Breast epithelium (tissue), 4 donors: Measurements from ENCODE around the gene PITRM1. TPM values are rescaled to one million over a fixed set of nuclear protein-coding genes. Genes with fewer than 3 reads are reported as not detected.

Source experiments
- DNase-seq, 2 donors: peaks; one replicate each; pipeline ENCODE4 v3.0.0-alpha.2; 2019; ENCODE audit warnings: low spot score in 2 of 2
- H3K27ac ChIP-seq, 2 donors: fragments of 200-600 bp; sonication (generic) in 1 of 2; one replicate each; pipeline ENCODE4 v1.5.1; 2016 to 2019; ENCODE audit warnings: mild to moderate bottlenecking in 1 of 2
- H3K27me3 ChIP-seq, 2 donors: fragments of 200-600 bp; sonication (generic) in 1 of 2; one replicate each; pipeline versions ENCODE4 v1.5.1 to v1.6.0; 2017 to 2019; ENCODE audit warnings: control low read depth in 1 of 2, mild to moderate bottlenecking in 1 of 2
- H3K36me3 ChIP-seq: fragments of 200-600 bp; one replicate; pipeline ENCODE4 v1.5.1; 2019
- H3K4me1 ChIP-seq, 2 donors: fragments of 200-600 bp; sonication (generic); one replicate each; pipeline ENCODE4 v1.5.1; 2016 to 2019; ENCODE audit warnings: control low read depth in 1 of 2
- H3K4me3 ChIP-seq, 3 donors: fragments of 200-600 bp; sonication (generic); 1 replicate in 2 of 3; 2 replicates in 1 of 3; pipeline ENCODE4 v1.5.1; 2016 to 2019; ENCODE audit warnings: mild to moderate bottlenecking in 3 of 3, moderate library complexity in 2 of 3
- H3K9me3 ChIP-seq, 2 donors: fragments of 200-600 bp; sonication (generic) in 1 of 2; one replicate each; pipeline ENCODE4 v1.5.1; 2016 to 2019; ENCODE audit warnings: control low read depth in 1 of 2
- POLR2A ChIP-seq: fragments of 450-650 bp; IDR thresholded peaks from one replicate; pipeline ENCODE4 v1.6.1; 2016; ENCODE audit warnings: antibody characterized with exemption, mild to moderate bottlenecking, moderate library complexity
- POLR2AphosphoS5 ChIP-seq, 3 donors: sonication (generic); formaldehyde crosslinking; IDR thresholded peaks; one replicate each; pipeline ENCODE4 v1.6.1; 2017; ENCODE audit warnings: antibody characterized with exemption in 3 of 3
- intact Hi-C: fragments of 100-400 bp; cut with DNase I; formaldehyde crosslinking; loops from one replicate; pipeline ENCODE4 v1.15.1; 2023; ENCODE audit warnings: low total_unique reads
- total RNA-seq, 3 donors: library from RNA; depleted of rRNA; stranded (reverse); fragments of >200 nt; gene quantifications; one replicate each; pipeline ENCODE4 v1.1.0, GENCODE V29; 2016
- TF ChIP-seq, protein P1 (sequence below), 3 donors: fragments of 450-650 bp; IDR thresholded peaks; one replicate each; pipeline ENCODE4 v1.5.1; 2016 to 2017; ENCODE audit warnings: antibody characterized with exemption in 3 of 3, mild to moderate bottlenecking in 3 of 3, moderate library complexity in 3 of 3

The PITRM1 gene
- total RNA-seq, 3 donors from 2014 or later: 64.9 to 76.0 (median 75.8) TPM

- H3K4me3 ChIP-seq: no peak overlapping the region
- H3K27ac ChIP-seq: no peak overlapping the region
- no peaks in the 10 kb centered on the region for H3K4me1 ChIP-seq
- H3K27me3 ChIP-seq: no peaks in the 10 kb centered on the region
- H3K36me3 ChIP-seq: no peaks in the 10 kb centered on the region
- intact Hi-C loops: no loop called here
- no peak for DNase-seq
- no peaks in the 10 kb centered on the region for H3K9me3 ChIP-seq
- no peak for TF ChIP-seq POLR2A
- TF ChIP-seq POLR2AphosphoS5 (IDR thresholded peaks at IDR 0.05): no peak
- TF ChIP-seq, protein P1, sequence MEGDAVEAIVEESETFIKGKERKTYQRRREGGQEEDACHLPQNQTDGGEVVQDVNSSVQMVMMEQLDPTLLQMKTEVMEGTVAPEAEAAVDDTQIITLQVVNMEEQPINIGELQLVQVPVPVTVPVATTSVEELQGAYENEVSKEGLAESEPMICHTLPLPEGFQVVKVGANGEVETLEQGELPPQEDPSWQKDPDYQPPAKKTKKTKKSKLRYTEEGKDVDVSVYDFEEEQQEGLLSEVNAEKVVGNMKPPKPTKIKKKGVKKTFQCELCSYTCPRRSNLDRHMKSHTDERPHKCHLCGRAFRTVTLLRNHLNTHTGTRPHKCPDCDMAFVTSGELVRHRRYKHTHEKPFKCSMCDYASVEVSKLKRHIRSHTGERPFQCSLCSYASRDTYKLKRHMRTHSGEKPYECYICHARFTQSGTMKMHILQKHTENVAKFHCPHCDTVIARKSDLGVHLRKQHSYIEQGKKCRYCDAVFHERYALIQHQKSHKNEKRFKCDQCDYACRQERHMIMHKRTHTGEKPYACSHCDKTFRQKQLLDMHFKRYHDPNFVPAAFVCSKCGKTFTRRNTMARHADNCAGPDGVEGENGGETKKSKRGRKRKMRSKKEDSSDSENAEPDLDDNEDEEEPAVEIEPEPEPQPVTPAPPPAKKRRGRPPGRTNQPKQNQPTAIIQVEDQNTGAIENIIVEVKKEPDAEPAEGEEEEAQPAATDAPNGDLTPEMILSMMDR (IDR thresholded peaks at IDR 0.05): no peak
Observed at GRCh38 chr10:3217853-3218252, 45.3 kb upstream of the PITRM1 start.

DNA sequence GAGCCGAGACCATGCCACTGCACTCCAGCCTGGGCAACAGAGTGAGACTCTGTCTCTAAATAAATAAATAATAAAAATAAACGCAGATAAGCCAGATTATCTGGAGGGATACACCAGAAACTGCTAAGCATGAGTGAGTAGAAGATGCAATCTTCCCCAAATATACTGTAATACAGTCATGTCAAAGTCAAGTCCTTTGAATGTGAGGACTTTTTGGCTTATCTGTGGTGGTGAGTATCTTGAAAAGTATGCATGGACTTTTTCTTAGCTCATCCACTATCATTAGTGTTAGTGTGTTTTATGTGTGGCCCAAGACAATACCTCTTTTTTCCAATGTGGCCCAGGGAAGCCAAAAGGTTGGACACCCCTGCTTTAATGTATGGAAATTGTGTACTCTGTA is 44.7 kb upstream of the PITRM1 start:
- intact Hi-C loops: no loop called here

GRCh38 chr10:3215153-3215775 is 42.7 kb upstream of the PITRM1 start:
- intact Hi-C loops: no loop called here
- Histone ChIP-seq H3K4me3 (no peak overlapping the region), H3K27ac (no peak overlapping the region), H3K4me1 (no peaks in the 10 kb centered on the region), H3K27me3 (no peaks in the 10 kb centered on the region), H3K36me3 (no peaks in the 10 kb centered on the region), H3K9me3 (no peaks in the 10 kb centered on the region)
- DNase-seq: no peak
- TF ChIP-seq POLR2A (no peak), POLR2AphosphoS5 (IDR thresholded peaks at IDR 0.05) (no peak)
- TF ChIP-seq, protein P1 (IDR thresholded peaks at IDR 0.05): no peak

More for the DNA sequence above, 44.7 kb upstream of the PITRM1 start:
- TF ChIP-seq, protein P1 (IDR thresholded peaks at IDR 0.05): no peak
- no peak for TF ChIP-seq POLR2A
- no peak for TF ChIP-seq POLR2AphosphoS5 (IDR thresholded peaks at IDR 0.05)
- Histone ChIP-seq H3K27ac (no peak overlapping the region), H3K36me3 (no peaks in the 10 kb centered on the region), H3K4me3 (no peak overlapping the region), H3K27me3 (no peaks in the 10 kb centered on the region), H3K4me1 (no peaks in the 10 kb centered on the region), H3K9me3 (no peaks in the 10 kb centered on the region)
- DNase-seq: no peak

DNA sequence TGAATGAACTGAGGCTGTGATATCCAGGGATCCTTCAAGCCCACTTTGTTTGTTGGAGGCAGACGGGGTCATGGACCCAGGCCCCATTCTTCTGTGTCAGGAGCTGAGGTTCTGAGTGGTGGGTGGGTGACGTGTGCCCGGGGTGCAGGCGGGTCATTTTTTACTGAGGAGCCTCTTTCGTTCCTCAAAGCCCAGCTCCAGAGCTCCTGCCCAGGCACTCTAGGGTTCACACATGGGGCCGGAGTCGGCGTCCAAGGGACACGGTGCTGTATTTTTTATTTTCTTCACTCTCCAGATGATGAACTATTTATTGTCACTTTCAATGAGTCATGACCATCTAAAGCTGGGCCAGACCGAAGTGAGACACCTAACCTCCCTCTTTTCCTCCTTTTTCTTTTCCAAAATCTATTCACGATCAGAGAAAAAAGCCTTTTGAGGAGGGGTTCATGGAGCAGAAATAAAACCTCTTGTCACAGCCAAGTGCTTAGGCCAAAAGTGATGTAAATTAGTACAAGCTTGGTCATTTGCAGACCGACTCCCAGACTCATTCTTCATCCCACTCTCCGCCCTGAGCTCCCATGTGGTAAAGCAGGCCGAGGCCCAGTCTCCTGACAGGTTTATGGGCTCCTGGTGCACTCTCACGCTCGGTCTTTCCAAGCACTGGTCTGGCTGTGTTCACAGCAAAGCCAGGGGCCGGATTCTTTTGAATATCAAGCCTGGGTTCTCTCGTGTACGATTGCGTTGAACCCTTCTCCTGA is 41.4 kb upstream of the PITRM1 start:
- intact Hi-C loops: loop anchor here (5.0 kb wide), 1 partner anchor 48 kb away; no protein-coding TSS in a partner anchor
- Histone ChIP-seq H3K4me1 (no peaks in the 10 kb centered on the region), H3K27ac (no peak overlapping the region)

More for the DNA sequence above, 41.4 kb upstream of the PITRM1 start:
- no peaks in the 10 kb centered on the region for H3K9me3 ChIP-seq
- H3K36me3 ChIP-seq: no peaks in the 10 kb centered on the region
- no peak for DNase-seq
- no peak for TF ChIP-seq POLR2AphosphoS5 (IDR thresholded peaks at IDR 0.05)
- TF ChIP-seq POLR2A: no peak
- TF ChIP-seq, protein P1 (IDR thresholded peaks at IDR 0.05): no peak
- H3K4me3 ChIP-seq: no peak overlapping the region
- no peaks in the 10 kb centered on the region for H3K27me3 ChIP-seq
